Sigmoid colon (tissue), 4 donors: ENCODE data around the gene CLCA4.

Source experiments
- CTCF ChIP-seq, 4 experiments: fragments of 450-650 bp in 3 of 4; fragments of 200-600 bp in 1 of 4; IDR thresholded peaks; one replicate each; pipeline ENCODE4 v1.5.1; 2016 to 2019; ENCODE audit warnings: antibody characterized with exemption in 4 of 4, mild to moderate bottlenecking in 3 of 4, moderate library complexity in 2 of 4
- POLR2A ChIP-seq, 2 donors: fragments of 450-650 bp; IDR thresholded peaks; one replicate each; pipeline ENCODE4 v1.6.1; 2016; ENCODE audit warnings: antibody characterized with exemption in 2 of 2, mild to moderate bottlenecking in 2 of 2, moderate library complexity in 2 of 2
- POLR2AphosphoS5 ChIP-seq, 4 donors: sonication (generic); formaldehyde crosslinking; IDR thresholded peaks; one replicate each; pipeline ENCODE4 v1.6.1; 2017; ENCODE audit warnings: antibody characterized with exemption in 4 of 4

- TF ChIP-seq CTCF (IDR thresholded peaks at IDR 0.05) (no peak), POLR2AphosphoS5 (IDR thresholded peaks at IDR 0.05) (no peak), POLR2A (IDR thresholded peaks at IDR 0.05) (no peak)
Observed at GRCh38 chr1:86502721-86503405, 44.0 kb upstream of the CLCA4 start.
